Measurements from ENCODE around the gene SUGP2.

SUGP2 gene

DNA sequence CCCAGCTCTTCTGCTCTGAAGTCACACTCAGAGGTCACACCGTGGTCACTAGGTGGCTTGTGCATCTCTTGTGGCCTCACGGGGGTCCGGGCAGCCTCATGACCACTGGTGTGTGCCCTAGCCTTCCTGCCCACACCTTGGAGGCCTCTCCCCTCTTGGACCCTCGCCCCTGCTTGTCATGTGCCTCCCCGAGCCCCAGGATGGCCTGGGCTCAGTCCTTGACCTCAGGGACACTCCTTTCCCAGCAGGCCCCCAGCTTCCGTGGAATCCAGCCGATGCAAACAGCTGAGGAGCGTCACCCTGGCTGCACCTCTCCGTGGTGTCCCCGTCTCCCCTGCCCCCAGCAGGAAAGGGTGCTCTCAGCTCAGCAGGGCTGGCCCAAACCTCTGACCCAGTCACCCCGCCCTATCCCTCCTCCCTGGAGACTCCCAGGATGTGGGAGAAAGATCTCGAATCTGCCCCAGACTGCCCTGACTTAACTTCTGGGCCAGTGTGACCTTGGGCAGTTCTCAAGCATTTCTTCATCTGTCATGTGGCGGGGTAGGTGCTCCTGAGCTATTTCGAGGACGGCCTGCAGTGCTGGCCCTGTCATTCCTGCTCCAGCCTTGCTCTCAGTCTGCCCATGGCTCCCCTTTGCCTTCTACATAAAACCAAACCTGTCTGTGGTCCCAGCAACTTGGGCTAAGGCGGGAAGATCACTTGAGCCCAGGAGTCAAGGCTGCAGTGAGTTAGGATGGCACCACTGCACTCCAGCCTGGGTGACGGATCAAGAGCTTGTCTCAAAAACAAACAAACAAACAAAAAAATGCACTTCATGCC is 25.9 kb upstream of the SUGP2 start:
- WGBS (ENCODE audit: insufficient coverage), result 88% methylated on average over 14 of the region's 17 CpGs
- H3K27me3 ChIP-seq (replicated peaks in 2 of 5; ENCODE audit: control insufficient read depth in 4 of 5, insufficient read depth in 5 of 5, low read length in 4 of 5), result no peaks in the 10 kb centered on the region
- H3K27ac ChIP-seq (ENCODE audit: insufficient read depth in 1 of 2, low read depth in 1 of 2, low read length in 2 of 2, poor library complexity in 1 of 2, severe bottlenecking in 2 of 2), result peak overlapping the region in 1 of 2 experiments; percentile 51
- POLR2A ChIA-PET, result no interaction called here
- no peak for DNase-seq
- H3K9me3 ChIP-seq (ENCODE audit: control extremely low read depth in 1 of 5, control insufficient read depth in 4 of 5, insufficient read depth in 2 of 5, low read depth in 1 of 5, low read length in 4 of 5), result no peaks in the 10 kb centered on the region
- peaks cover 0 to 9% (median 6%) of the 10 kb centered on the region in 4 experiments for H3K4me1 ChIP-seq (ENCODE audit: control extremely low read depth in 1 of 4, control insufficient read depth in 4 of 4, insufficient read depth in 4 of 4, low read length in 3 of 4)
- CTCF ChIA-PET, result interaction anchor here (1.3 to 2.0 kb wide), 5 partner anchors 8 to 88 kb away, joined by 3 to 6 read pairs (median 5); no protein-coding TSS in a partner anchor
- H3K4me3 ChIP-seq (ENCODE audit: control insufficient read depth in 1 of 7, extremely low read depth in 1 of 7, insufficient read depth in 4 of 7, low read depth in 2 of 7, low read length in 6 of 7), result no peak overlapping the region
- peaks cover 9 to 71% (median 41%) of the 10 kb centered on the region in 4 experiments for H3K36me3 ChIP-seq (ENCODE audit: control insufficient read depth in 4 of 4, insufficient read depth in 4 of 4, low read length in 3 of 4)

DNA sequence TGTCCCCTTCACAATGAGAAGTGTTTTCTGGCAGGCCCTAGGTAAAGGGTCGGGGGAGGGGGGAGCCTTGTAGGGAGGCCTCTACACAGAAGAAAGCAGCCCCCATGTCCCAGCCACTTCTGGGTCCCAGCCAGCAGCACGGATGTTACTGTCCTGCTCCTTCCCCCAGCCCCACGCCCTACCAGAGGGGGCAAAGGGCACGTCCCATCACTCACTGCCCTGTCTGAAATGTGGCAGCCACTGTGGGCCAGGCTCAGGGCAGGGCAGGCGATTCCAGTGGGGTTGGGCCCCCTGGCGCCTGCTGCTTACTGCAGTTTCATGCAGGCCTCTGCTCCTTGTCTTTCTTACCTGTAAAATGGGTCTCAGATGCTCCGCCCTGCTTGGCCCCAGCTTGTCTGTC is 24.4 kb upstream of the SUGP2 start:
- 100% methylated on average over 6 of the region's 7 CpGs for whole genome bisulfite sequencing (ENCODE audit: insufficient coverage)
- Histone ChIP-seq H3K27me3 (replicated peaks in 2 of 5; ENCODE audit: control insufficient read depth in 4 of 5, insufficient read depth in 5 of 5, low read length in 4 of 5) (no peaks in the 10 kb centered on the region), H3K27ac (ENCODE audit: insufficient read depth in 1 of 2, low read depth in 1 of 2, low read length in 2 of 2, poor library complexity in 1 of 2, severe bottlenecking in 2 of 2) (no peak overlapping the region), H3K4me1 (ENCODE audit: control extremely low read depth in 1 of 4, control insufficient read depth in 4 of 4, insufficient read depth in 4 of 4, low read length in 3 of 4) (peaks cover 0 to under 1% (median 0%) of the 10 kb centered on the region in 4 experiments), H3K4me3 (ENCODE audit: control insufficient read depth in 1 of 7, extremely low read depth in 1 of 7, insufficient read depth in 4 of 7, low read depth in 2 of 7, low read length in 6 of 7) (no peak overlapping the region), H3K36me3 (ENCODE audit: control insufficient read depth in 4 of 4, insufficient read depth in 4 of 4, low read length in 3 of 4) (peaks cover 12 to 85% (median 47%) of the 10 kb centered on the region in 4 experiments), H3K9me3 (ENCODE audit: control extremely low read depth in 1 of 5, control insufficient read depth in 4 of 5, insufficient read depth in 2 of 5, low read depth in 1 of 5, low read length in 4 of 5) (no peaks in the 10 kb centered on the region)
- ChIA-PET POLR2A (no interaction called here), CTCF (interaction anchor here (1.2 to 2.0 kb wide), 3 partner anchors 10 to 90 kb away, joined by 3 to 5 read pairs (median 4); no protein-coding TSS in a partner anchor)
- DNase-seq, result no peak

DNA sequence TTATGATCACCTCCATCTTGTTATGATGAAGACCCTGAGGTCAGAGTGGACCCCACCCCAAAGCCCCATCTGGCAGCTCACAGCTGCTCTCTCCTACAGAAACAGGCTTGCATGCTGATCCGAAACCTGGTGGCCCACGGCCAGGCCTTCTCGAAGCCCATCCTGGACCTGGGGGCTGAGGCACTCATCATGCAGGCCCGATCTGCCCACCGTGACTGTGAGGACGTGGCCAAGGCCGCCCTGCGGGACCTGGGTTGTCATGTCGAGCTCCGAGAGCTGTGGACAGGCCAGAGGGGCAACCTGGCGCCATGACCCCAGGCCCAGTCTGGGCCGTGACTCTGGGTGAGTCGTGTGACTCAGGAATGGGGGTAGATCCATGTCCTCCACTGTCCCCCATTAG is 24.0 kb upstream of the SUGP2 start:
- no peak for DNase-seq
- Histone ChIP-seq H3K27ac (ENCODE audit: insufficient read depth in 1 of 2, low read depth in 1 of 2, low read length in 2 of 2, poor library complexity in 1 of 2, severe bottlenecking in 2 of 2) (no peak overlapping the region), H3K4me3 (ENCODE audit: control insufficient read depth in 1 of 7, extremely low read depth in 1 of 7, insufficient read depth in 4 of 7, low read depth in 2 of 7, low read length in 6 of 7) (no peak overlapping the region), H3K4me1 (ENCODE audit: control extremely low read depth in 1 of 4, control insufficient read depth in 4 of 4, insufficient read depth in 4 of 4, low read length in 3 of 4) (no peaks in the 10 kb centered on the region), H3K36me3 (ENCODE audit: control insufficient read depth in 4 of 4, insufficient read depth in 4 of 4, low read length in 3 of 4) (peaks cover 12 to 89% (median 49%) of the 10 kb centered on the region in 4 experiments), H3K27me3 (replicated peaks in 2 of 5; ENCODE audit: control insufficient read depth in 4 of 5, insufficient read depth in 5 of 5, low read length in 4 of 5) (no peaks in the 10 kb centered on the region), H3K9me3 (ENCODE audit: control extremely low read depth in 1 of 5, control insufficient read depth in 4 of 5, insufficient read depth in 2 of 5, low read depth in 1 of 5, low read length in 4 of 5) (no peaks in the 10 kb centered on the region)
- POLR2A ChIA-PET, result no interaction called here
- 95% methylated on average over 10 of the region's 13 CpGs for WGBS (ENCODE audit: insufficient coverage)
- CTCF ChIA-PET, result interaction anchor here (1.2 to 2.0 kb wide), 2 partner anchors 10 to 79 kb away, joined by 3 to 4 read pairs; no protein-coding TSS in a partner anchor

DNA sequence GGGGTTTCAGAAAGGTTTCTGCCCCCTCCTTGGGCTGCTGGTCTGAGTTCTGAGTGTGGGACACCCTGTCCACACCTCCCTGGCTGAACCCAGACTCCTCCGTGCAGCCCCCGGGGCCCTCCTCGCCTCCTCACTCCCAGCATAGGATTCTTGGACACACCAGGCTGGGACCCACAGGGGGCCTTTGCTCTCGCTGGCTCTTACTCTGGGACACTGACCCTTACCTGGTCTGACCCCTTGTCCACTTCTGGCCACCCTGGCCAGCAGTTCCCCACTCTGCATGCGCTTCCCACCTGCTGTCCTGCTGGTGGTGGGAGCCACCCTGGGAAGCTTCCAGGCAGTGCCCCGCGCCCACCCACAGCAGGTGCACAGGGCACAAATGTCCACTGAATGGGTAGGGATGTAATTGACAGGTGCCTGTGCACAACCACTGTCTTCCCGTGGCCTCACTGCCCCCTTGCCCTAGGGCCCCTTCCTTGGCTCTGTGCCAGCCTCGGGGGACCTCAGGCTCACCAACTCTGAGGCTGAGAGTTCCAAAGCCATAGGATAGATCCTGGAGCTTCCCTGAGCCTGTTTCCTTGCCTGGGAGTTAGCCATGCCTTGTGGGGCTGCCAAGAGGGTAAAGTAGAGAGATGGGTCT is 23.4 kb upstream of the SUGP2 start:
- CTCF ChIA-PET, result interaction anchor here (0.9 to 1.2 kb wide), 2 partner anchors 19 to 79 kb away, joined by 3 read pairs; no protein-coding TSS in a partner anchor
- 83% methylated on average over 9 of the region's 9 CpGs for WGBS (ENCODE audit: insufficient coverage)
- peaks cover 12 to 90% (median 52%) of the 10 kb centered on the region in 4 experiments for H3K36me3 ChIP-seq (ENCODE audit: control insufficient read depth in 4 of 4, insufficient read depth in 4 of 4, low read length in 3 of 4)

DNA sequence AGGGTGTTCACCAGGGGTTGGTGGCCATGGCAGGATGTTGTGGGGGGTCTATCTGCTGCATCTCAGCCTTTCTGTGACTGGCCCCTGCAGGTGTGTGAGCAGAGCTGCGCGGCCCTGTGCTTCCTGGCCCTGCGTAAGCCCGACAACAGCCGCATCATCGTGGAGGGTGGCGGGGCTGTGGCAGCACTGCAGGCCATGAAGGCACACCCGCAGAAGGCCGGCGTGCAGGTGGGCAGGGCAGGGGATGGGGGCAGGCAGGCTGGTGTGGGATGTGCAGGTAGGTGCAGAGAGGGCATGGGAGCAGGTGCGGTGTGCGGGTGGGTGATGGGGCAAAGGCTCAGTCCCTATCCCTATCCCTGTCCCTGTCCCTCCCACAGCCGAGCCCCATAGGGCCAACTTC is 22.4 kb upstream of the SUGP2 start:
- ChIA-PET POLR2A (no interaction called here), CTCF (interaction anchor here (0.8 to 2.3 kb wide), 6 partner anchors 16 to 86 kb away, joined by 3 to 8 read pairs (median 5); no protein-coding TSS in a partner anchor)
- Histone ChIP-seq H3K36me3 (ENCODE audit: control insufficient read depth in 4 of 4, insufficient read depth in 4 of 4, low read length in 3 of 4) (peaks cover 14 to 90% (median 62%) of the 10 kb centered on the region in 4 experiments), H3K27me3 (replicated peaks in 2 of 5; ENCODE audit: control insufficient read depth in 4 of 5, insufficient read depth in 5 of 5, low read length in 4 of 5) (no peaks in the 10 kb centered on the region), H3K9me3 (ENCODE audit: control extremely low read depth in 1 of 5, control insufficient read depth in 4 of 5, insufficient read depth in 2 of 5, low read depth in 1 of 5, low read length in 4 of 5) (no peaks in the 10 kb centered on the region), H3K27ac (ENCODE audit: insufficient read depth in 1 of 2, low read depth in 1 of 2, low read length in 2 of 2, poor library complexity in 1 of 2, severe bottlenecking in 2 of 2) (no peak overlapping the region), H3K4me1 (ENCODE audit: control extremely low read depth in 1 of 4, control insufficient read depth in 4 of 4, insufficient read depth in 4 of 4, low read length in 3 of 4) (no peaks in the 10 kb centered on the region), H3K4me3 (ENCODE audit: control insufficient read depth in 1 of 7, extremely low read depth in 1 of 7, insufficient read depth in 4 of 7, low read depth in 2 of 7, low read length in 6 of 7) (no peak overlapping the region)
- no peak for DNase-seq
- WGBS (ENCODE audit: insufficient coverage), result 91% methylated on average over 8 of the region's 13 CpGs

More for the DNA sequence above, 23.4 kb upstream of the SUGP2 start:
- POLR2A ChIA-PET, result no interaction called here
- H3K27ac ChIP-seq (ENCODE audit: insufficient read depth in 1 of 2, low read depth in 1 of 2, low read length in 2 of 2, poor library complexity in 1 of 2, severe bottlenecking in 2 of 2), result no peak overlapping the region
- H3K9me3 ChIP-seq (ENCODE audit: control extremely low read depth in 1 of 5, control insufficient read depth in 4 of 5, insufficient read depth in 2 of 5, low read depth in 1 of 5, low read length in 4 of 5), result no peaks in the 10 kb centered on the region
- no peak for DNase-seq
- H3K4me3 ChIP-seq (ENCODE audit: control insufficient read depth in 1 of 7, extremely low read depth in 1 of 7, insufficient read depth in 4 of 7, low read depth in 2 of 7, low read length in 6 of 7), result no peak overlapping the region
- no peaks in the 10 kb centered on the region for H3K27me3 ChIP-seq (replicated peaks in 2 of 5; ENCODE audit: control insufficient read depth in 4 of 5, insufficient read depth in 5 of 5, low read length in 4 of 5)
- H3K4me1 ChIP-seq (ENCODE audit: control extremely low read depth in 1 of 4, control insufficient read depth in 4 of 4, insufficient read depth in 4 of 4, low read length in 3 of 4), result no peaks in the 10 kb centered on the region

DNA sequence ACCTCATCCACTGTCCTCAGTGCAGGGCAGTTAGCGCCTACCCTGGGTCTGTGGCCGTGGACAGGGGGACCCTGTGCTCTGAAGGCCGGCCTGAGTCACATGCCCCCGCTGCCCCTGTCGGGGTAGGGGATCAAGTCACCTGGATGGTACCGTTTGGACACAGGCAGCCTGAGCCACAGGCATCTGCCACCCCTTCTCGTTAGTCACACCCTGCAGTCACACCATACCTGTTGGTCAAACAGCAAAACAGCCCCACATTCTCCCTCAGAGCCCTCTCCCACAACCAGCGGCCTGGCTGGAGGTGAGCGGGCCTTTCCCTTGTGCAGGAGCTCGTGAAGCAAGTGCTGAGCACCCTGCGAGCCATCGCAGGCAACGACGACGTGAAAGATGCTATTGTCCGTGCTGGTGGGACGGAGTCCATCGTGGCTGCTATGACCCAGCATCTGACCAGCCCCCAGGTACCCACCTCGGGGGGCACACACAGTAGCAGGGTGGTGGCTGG is 21.7 kb upstream of the SUGP2 start:
- H3K4me3 ChIP-seq (ENCODE audit: control insufficient read depth in 1 of 7, extremely low read depth in 1 of 7, insufficient read depth in 4 of 7, low read depth in 2 of 7, low read length in 6 of 7), result no peak overlapping the region
- no peaks in the 10 kb centered on the region for H3K4me1 ChIP-seq (ENCODE audit: control extremely low read depth in 1 of 4, control insufficient read depth in 4 of 4, insufficient read depth in 4 of 4, low read length in 3 of 4)
- 97% methylated on average over 19 of the region's 19 CpGs for WGBS (ENCODE audit: insufficient coverage)
- no peak overlapping the region for H3K27ac ChIP-seq (ENCODE audit: insufficient read depth in 1 of 2, low read depth in 1 of 2, low read length in 2 of 2, poor library complexity in 1 of 2, severe bottlenecking in 2 of 2)
- DNase-seq, result no peak
- no peaks in the 10 kb centered on the region for H3K9me3 ChIP-seq (ENCODE audit: control extremely low read depth in 1 of 5, control insufficient read depth in 4 of 5, insufficient read depth in 2 of 5, low read depth in 1 of 5, low read length in 4 of 5)
- POLR2A ChIA-PET, result no interaction called here
- CTCF ChIA-PET, result interaction anchor here (0.8 to 2.3 kb wide), 10 partner anchors 12 to 115 kb away, joined by 3 to 8 read pairs (median 4); partner anchors contain the start of gene MEF2B
- H3K27me3 ChIP-seq (replicated peaks in 2 of 5; ENCODE audit: control insufficient read depth in 4 of 5, insufficient read depth in 5 of 5, low read length in 4 of 5), result no peaks in the 10 kb centered on the region
- peaks cover 15 to 88% (median 67%) of the 10 kb centered on the region in 4 experiments for H3K36me3 ChIP-seq (ENCODE audit: control insufficient read depth in 4 of 4, insufficient read depth in 4 of 4, low read length in 3 of 4)

Measured in common myeloid progenitor, CD34-positive (primary cell).